Nephron progenitor cell (in vitro differentiated cells): Measurements from ENCODE around the gene PRKRA.

Experiments
- DNase-seq: peaks from one replicate; pipeline ENCODE4 v3.0.0; 2021
- H3K27ac Mint-ChIP-seq: 2 replicates; pipeline ENCODE4 v1.8.0; 2021; ENCODE audit warnings: mild to moderate bottlenecking, moderate library complexity, mixed read lengths
- H3K27me3 Mint-ChIP-seq: 2 replicates; pipeline ENCODE4 v1.8.0; 2021; ENCODE audit warnings: mild to moderate bottlenecking, low read depth, mixed read lengths; ENCODE audit not compliant: poor library complexity
- H3K36me3 Mint-ChIP-seq: 2 replicates; pipeline ENCODE4 v1.8.0; 2021; ENCODE audit warnings: low read depth, mixed read lengths
- H3K4me1 Mint-ChIP-seq: 2 replicates; pipeline ENCODE4 v1.8.0; 2021; ENCODE audit warnings: mixed read lengths
- H3K4me3 Mint-ChIP-seq: 2 replicates; pipeline ENCODE4 v1.8.0; 2021; ENCODE audit warnings: mild to moderate bottlenecking, moderate library complexity, mixed read lengths
- H3K9me3 Mint-ChIP-seq: 2 replicates; pipeline ENCODE4 v1.8.0; 2021; ENCODE audit warnings: mild to moderate bottlenecking, moderate library complexity, mixed read lengths
- TF ChIP-seq, protein P1 (sequence below): fragments of 200-600 bp; sonication (generic); IDR thresholded peaks from 2 replicates; pipeline ENCODE4 v1.5.0; 2021; ENCODE audit warnings: antibody characterized with exemption

Gene PRKRA

DNA sequence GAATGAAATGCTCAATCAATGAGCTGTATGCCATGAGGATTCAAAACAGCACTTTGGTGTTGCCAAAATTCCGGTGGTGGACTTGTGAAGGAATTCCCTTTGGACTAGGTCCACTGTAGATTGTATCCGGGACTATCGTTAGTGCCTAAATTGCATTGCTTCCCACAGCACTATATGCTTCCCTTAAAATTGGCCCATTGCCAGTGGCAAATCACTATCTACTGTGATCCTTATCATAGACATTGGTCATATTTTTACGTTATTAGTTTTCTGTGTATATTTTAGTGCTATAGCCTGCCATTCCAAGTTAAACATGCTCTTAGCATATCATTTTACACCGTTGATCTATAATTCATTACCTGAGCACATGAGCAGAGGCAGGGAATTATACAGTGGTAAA is 1.9 kb upstream of the PRKRA start:
- no peak for DNase-seq
- Mint-ChIP-seq H3K9me3 (no peaks in the 10 kb centered on the region), H3K4me3 (no peak overlapping the region), H3K27ac (no peak overlapping the region), H3K27me3 (no peaks in the 10 kb centered on the region), H3K36me3 (peaks cover 18% of the 10 kb centered on the region), H3K4me1 (peaks cover 31% of the 10 kb centered on the region)
- TF ChIP-seq, protein P1, sequence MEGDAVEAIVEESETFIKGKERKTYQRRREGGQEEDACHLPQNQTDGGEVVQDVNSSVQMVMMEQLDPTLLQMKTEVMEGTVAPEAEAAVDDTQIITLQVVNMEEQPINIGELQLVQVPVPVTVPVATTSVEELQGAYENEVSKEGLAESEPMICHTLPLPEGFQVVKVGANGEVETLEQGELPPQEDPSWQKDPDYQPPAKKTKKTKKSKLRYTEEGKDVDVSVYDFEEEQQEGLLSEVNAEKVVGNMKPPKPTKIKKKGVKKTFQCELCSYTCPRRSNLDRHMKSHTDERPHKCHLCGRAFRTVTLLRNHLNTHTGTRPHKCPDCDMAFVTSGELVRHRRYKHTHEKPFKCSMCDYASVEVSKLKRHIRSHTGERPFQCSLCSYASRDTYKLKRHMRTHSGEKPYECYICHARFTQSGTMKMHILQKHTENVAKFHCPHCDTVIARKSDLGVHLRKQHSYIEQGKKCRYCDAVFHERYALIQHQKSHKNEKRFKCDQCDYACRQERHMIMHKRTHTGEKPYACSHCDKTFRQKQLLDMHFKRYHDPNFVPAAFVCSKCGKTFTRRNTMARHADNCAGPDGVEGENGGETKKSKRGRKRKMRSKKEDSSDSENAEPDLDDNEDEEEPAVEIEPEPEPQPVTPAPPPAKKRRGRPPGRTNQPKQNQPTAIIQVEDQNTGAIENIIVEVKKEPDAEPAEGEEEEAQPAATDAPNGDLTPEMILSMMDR, result no peak

DNA sequence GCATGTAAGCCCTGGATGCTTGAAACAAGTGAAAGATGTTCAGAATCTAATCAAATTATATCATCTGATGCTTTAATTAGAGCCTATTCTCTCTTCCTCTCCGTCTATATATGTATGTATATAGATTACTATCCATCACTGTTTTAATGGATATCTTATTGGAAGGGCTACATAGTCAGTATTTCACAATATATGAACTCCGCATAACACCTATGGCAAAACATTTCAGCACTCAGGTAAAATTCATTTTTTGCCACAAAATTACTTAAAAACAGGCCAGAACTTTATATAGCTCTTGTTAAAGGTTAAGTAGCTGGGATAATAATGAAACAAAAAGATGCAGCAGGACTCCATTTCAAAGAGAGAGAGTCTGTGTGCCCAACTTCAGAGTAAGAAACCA is 1.4 kb upstream of the PRKRA start:
- TF ChIP-seq, protein P1, result no peak
- Mint-ChIP-seq H3K27me3 (no peaks in the 10 kb centered on the region), H3K4me1 (peaks cover 32% of the 10 kb centered on the region), H3K9me3 (no peaks in the 10 kb centered on the region), H3K27ac (no peak overlapping the region), H3K36me3 (peaks cover 23% of the 10 kb centered on the region), H3K4me3 (peak overlapping the region; percentile 5)
- DNase-seq, result no peak

DNA sequence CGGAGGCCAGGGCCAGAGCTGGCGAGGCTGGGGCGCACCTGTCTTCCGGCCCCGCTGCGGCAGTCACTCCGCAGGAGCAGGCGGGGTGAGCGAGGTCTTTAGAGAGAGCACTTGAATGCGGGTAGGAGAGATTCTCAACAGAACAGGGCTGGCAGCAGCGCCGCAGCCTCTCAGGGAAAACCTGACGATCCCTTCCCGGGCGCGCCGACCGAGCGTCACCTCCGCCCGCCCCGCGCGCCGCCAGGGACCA is 526 bp downstream of the PRKRA start:
- Mint-ChIP-seq H3K9me3 (no peaks in the 10 kb centered on the region), H3K4me3 (peak overlapping the region; percentile 88), H3K27me3 (no peaks in the 10 kb centered on the region), H3K27ac (no peak overlapping the region), H3K4me1 (peaks cover 32% of the 10 kb centered on the region), H3K36me3 (peaks cover 39% of the 10 kb centered on the region)
- TF ChIP-seq, protein P1, result no peak
- DNase-seq, result no peak

DNA sequence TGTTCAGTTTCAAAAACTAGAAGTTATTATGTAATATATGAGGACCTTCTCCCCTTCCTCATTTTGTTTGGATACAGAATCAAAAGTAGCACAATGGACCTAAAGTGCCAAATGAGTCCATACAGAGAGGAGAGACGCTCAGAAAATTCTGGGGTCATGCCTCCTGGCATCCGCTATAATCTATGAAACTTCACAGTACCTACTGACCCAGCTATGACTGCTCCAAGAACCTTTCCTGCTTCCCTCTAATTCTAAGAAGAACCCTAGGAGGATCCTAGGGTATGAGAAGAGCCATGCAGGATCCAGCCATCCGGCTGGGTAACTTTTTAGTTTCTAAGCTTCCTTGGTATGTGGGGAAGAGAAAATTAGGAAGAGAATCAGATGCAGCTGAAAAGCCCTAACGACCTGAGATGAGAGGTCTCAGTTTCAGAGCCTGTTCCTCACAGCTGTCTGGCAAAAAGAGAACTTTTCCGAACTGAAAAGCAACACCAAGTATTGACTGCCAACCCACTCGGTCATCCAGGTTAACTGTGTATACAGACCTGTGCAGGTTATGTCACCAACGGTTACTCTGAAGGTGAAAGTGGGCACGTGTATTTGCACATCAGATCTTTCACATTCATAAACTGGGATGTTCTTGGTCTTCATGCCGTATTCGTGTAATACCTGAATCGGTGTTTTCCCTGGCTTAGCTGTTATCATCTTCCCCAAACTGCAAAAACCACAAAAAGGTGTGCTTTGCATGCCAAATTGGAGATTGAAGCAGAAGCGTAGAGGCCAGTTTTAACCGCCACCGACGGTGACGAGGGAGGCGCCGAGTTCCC is 1.1 kb downstream of the PRKRA start:
- peak overlapping the region; percentile 54 for H3K27ac Mint-ChIP-seq
- TF ChIP-seq, protein P1, result no peak
- H3K4me1 Mint-ChIP-seq, result peaks cover 32% of the 10 kb centered on the region
- no peak for DNase-seq
- peak overlapping the region; percentile 88 for H3K4me3 Mint-ChIP-seq
- H3K27me3 Mint-ChIP-seq, result no peaks in the 10 kb centered on the region
- H3K9me3 Mint-ChIP-seq, result no peaks in the 10 kb centered on the region
- peaks cover 43% of the 10 kb centered on the region for H3K36me3 Mint-ChIP-seq

DNA sequence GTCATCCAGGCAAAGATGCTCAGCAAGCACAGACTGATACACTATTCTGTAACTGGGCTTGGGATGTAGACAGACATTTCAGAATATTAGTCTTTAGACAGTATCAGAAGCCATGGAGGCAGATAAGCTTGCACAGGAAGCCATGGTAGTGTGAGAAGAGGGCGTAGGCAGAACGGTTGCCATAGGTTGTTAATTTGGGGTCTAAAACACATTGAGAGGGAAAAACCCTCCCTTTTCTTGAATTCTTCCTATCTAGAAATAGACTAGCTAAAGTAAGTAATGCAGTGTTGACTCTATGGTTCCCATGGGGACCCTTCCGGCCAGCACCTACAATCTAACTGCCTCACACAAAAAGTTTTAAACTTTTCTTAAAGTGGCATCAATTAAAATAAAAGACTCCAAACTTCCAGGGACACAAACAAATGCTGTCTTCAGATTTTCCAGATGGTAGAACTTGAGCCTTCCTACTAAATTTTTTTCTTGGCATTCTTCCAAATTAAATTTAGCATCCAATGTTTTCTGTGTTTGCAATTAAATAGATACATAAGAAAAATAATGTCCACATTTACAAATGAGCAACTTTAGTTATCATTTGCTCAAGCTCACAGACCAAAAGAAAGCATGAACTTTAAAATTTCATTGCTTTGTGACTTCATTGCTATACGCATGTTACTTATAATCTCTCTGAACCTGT is 1.9 kb downstream of the PRKRA start:
- Mint-ChIP-seq H3K27ac (no peak overlapping the region), H3K36me3 (peaks cover 45% of the 10 kb centered on the region), H3K9me3 (no peaks in the 10 kb centered on the region), H3K4me3 (peak overlapping the region; percentile 88), H3K27me3 (no peaks in the 10 kb centered on the region), H3K4me1 (peaks cover 32% of the 10 kb centered on the region)
- TF ChIP-seq, protein P1, result no peak
- no peak for DNase-seq

DNA sequence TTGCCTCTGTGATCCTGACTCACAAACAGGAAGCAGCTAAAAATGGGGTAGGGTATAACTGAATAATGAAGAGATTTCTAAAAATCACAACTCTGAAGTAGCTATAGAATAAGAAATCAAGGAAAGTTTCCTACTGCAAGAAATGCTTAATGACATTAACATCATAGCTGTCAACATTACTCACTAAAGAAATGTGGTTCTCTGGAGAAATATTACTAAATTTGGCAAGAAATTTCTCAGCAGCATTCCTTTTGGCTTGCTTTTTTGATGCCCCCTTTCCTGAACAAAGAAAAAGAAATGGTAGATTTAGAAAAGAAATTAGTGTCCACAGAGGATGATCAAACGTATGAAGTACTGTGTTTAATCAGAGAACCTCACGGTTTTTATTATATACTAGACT is 9.5 kb downstream of the PRKRA start:
- Mint-ChIP-seq H3K4me3 (no peak overlapping the region), H3K36me3 (peaks cover 81% of the 10 kb centered on the region), H3K27me3 (no peaks in the 10 kb centered on the region), H3K27ac (no peak overlapping the region), H3K9me3 (no peaks in the 10 kb centered on the region), H3K4me1 (no peaks in the 10 kb centered on the region)
- TF ChIP-seq, protein P1, result no peak
- no peak for DNase-seq
